Mesothelial cell of epicardium (in vitro differentiated cells): ENCODE data around the gene DUSP28. TPM values are rescaled to one million over a fixed set of nuclear protein-coding genes. Genes with fewer than 3 reads are reported as not detected.

Experiments
- DNase-seq, 2 experiments: peaks; one replicate each; pipeline ENCODE4 v3.0.0; 2021; ENCODE audit warnings: low spot score in 2 of 2; ENCODE audit not compliant: unreplicated experiment in 2 of 2
- H3K27ac Mint-ChIP-seq: 2 replicates; pipeline ENCODE4 v1.8.0; 2021; ENCODE audit warnings: mixed read lengths
- H3K27me3 Mint-ChIP-seq: 2 replicates; pipeline ENCODE4 v1.8.0; 2021; ENCODE audit warnings: low read depth, mixed read lengths
- H3K36me3 Mint-ChIP-seq: 2 replicates; pipeline ENCODE4 v1.8.0; 2021; ENCODE audit warnings: mixed read lengths
- H3K4me1 Mint-ChIP-seq: 2 replicates; pipeline ENCODE4 v1.8.0; 2021; ENCODE audit warnings: mixed read lengths
- H3K4me3 Mint-ChIP-seq: 2 replicates; pipeline ENCODE4 v1.8.0; 2021; ENCODE audit warnings: mild to moderate bottlenecking, moderate library complexity, mixed read lengths
- H3K9me3 Mint-ChIP-seq: 2 replicates; pipeline ENCODE4 v1.8.0; 2021; ENCODE audit warnings: mixed read lengths
- total RNA-seq: library from RNA; stranded (reverse); gene quantifications from 3 replicates; pipeline ENCODE4 v1.2.1, GENCODE V29; 2021
- TF ChIP-seq, protein P1 (sequence below): fragments of 200-600 bp; sonication (generic); IDR thresholded peaks from one replicate; pipeline ENCODE4 v1.5.0; 2021; ENCODE audit warnings: antibody characterized with exemption; ENCODE audit not compliant: unreplicated experiment

Gene DUSP28
- total RNA-seq, 1 donor from 2014 or later, result 6.2 TPM

GRCh38 chr2:240604939-240605716 is 45.0 kb downstream of the DUSP28 start:
- no peak overlapping the region for H3K27ac Mint-ChIP-seq
- TF ChIP-seq, protein P1, sequence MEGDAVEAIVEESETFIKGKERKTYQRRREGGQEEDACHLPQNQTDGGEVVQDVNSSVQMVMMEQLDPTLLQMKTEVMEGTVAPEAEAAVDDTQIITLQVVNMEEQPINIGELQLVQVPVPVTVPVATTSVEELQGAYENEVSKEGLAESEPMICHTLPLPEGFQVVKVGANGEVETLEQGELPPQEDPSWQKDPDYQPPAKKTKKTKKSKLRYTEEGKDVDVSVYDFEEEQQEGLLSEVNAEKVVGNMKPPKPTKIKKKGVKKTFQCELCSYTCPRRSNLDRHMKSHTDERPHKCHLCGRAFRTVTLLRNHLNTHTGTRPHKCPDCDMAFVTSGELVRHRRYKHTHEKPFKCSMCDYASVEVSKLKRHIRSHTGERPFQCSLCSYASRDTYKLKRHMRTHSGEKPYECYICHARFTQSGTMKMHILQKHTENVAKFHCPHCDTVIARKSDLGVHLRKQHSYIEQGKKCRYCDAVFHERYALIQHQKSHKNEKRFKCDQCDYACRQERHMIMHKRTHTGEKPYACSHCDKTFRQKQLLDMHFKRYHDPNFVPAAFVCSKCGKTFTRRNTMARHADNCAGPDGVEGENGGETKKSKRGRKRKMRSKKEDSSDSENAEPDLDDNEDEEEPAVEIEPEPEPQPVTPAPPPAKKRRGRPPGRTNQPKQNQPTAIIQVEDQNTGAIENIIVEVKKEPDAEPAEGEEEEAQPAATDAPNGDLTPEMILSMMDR, result no peak
- peak in 1 of 2 experiments; percentile 17 for DNase-seq

GRCh38 chr2:240605867-240606743 is 45.9 kb downstream of the DUSP28 start:
- Mint-ChIP-seq H3K4me3 (no peak overlapping the region), H3K36me3 (no peaks in the 10 kb centered on the region), H3K4me1 (peaks cover 5% of the 10 kb centered on the region), H3K9me3 (no peaks in the 10 kb centered on the region), H3K27ac (no peak overlapping the region), H3K27me3 (no peaks in the 10 kb centered on the region)
- TF ChIP-seq, protein P1, result no peak
- peak in 1 of 2 experiments; percentile 16 for DNase-seq

More at GRCh38 chr2:240604939-240605716, 45.0 kb downstream of the DUSP28 start:
- peaks cover 5% of the 10 kb centered on the region for H3K4me1 Mint-ChIP-seq
- no peaks in the 10 kb centered on the region for H3K27me3 Mint-ChIP-seq
- H3K9me3 Mint-ChIP-seq, result no peaks in the 10 kb centered on the region
- no peaks in the 10 kb centered on the region for H3K36me3 Mint-ChIP-seq
- H3K4me3 Mint-ChIP-seq, result no peak overlapping the region

- no peak for DNase-seq
- H3K4me3 Mint-ChIP-seq, result no peak overlapping the region
- peaks cover 3% of the 10 kb centered on the region for H3K4me1 Mint-ChIP-seq
- H3K27me3 Mint-ChIP-seq, result no peaks in the 10 kb centered on the region
- TF ChIP-seq, protein P1, result no peak
- H3K9me3 Mint-ChIP-seq, result no peaks in the 10 kb centered on the region
- no peak overlapping the region for H3K27ac Mint-ChIP-seq
- H3K36me3 Mint-ChIP-seq, result peaks cover 8% of the 10 kb centered on the region
Observed at GRCh38 chr2:240611601-240612210, 51.5 kb downstream of the DUSP28 start.

Other genes starting within 250 kb of the DUSP28 start
- 86.1 to 89.7 TPM (median 88.0 TPM) in 3 replicates for gene GPC1, start 124.7 kb upstream of the DUSP28 start, total RNA-seq
- 25.9 to 29.8 TPM (median 27.3 TPM) in 3 replicates for gene ANKMY1, start 2.4 kb upstream of the DUSP28 start, total RNA-seq
- 26.4 to 28.3 TPM (median 28.3 TPM) in 3 replicates for gene RNPEPL1, start 8.1 kb downstream of the DUSP28 start, total RNA-seq
- 58.3 to 60.3 TPM (median 58.6 TPM) in 3 replicates for gene CAPN10, start 26.4 kb downstream of the DUSP28 start, total RNA-seq
- gene GPR35, start 65.1 kb downstream of the DUSP28 start, total RNA-seq, result 5.4 to 6.0 TPM (median 6.0 TPM) in 3 replicates
- gene AQP12B, start 122.5 kb downstream of the DUSP28 start, total RNA-seq, result not detected in 3 replicates
- not detected in 3 replicates for gene AQP12A, start 131.5 kb downstream of the DUSP28 start, total RNA-seq